Kidney (tissue), 14 donors: Measurements from ENCODE around the gene RAPGEF4. TPM values are rescaled to one million over a fixed set of nuclear protein-coding genes. Genes with fewer than 3 reads are reported as not detected.

Source experiments
- DNase-seq, 5 donors: peaks; one replicate each; pipeline ENCODE4 v3.0.0-alpha.2; 2013 to 2020
- FAIRE-seq: peaks from 2 replicates; lab custom pipeline; 2012; peaks lifted over from hg19 to GRCh38; lab: Jason Lieb, UNC
- H3K27ac ChIP-seq, 2 donors: one replicate each; pipeline ENCODE4 v1.7.0; 2013; ENCODE audit warnings: low read depth in 2 of 2, low read length in 2 of 2, inconsistent platforms in 1 of 2
- H3K27me3 ChIP-seq: one replicate; pipeline ENCODE4 v1.7.1; 2013; ENCODE audit warnings: low read length, inconsistent platforms; ENCODE audit not compliant: control insufficient read depth, insufficient read depth
- H3K36me3 ChIP-seq, 3 donors: one replicate each; pipeline versions ENCODE4 v1.7.0 to v1.7.1; 2013; ENCODE audit warnings: low read length in 3 of 3, control low read depth in 1 of 3, inconsistent platforms in 1 of 3; ENCODE audit not compliant: insufficient read depth in 3 of 3, control insufficient read depth in 2 of 3
- H3K4me1 ChIP-seq, 3 donors: one replicate each; pipeline versions ENCODE4 v1.7.0 to v1.7.1; 2013; ENCODE audit warnings: low read length in 3 of 3, inconsistent platforms in 1 of 3, low read depth in 1 of 3; ENCODE audit not compliant: control insufficient read depth in 2 of 3, insufficient read depth in 2 of 3
- H3K4me3 ChIP-seq, 3 donors: one replicate each; pipeline versions ENCODE4 v1.7.0 to v1.8.1; 2013; ENCODE audit warnings: low read length in 3 of 3, control low read depth in 1 of 3, inconsistent platforms in 1 of 3
- H3K9ac ChIP-seq, 3 donors: one replicate each; pipeline versions ENCODE4 v1.7.0 to v1.7.1; 2013; ENCODE audit warnings: low read length in 3 of 3, control low read depth in 1 of 3, inconsistent platforms in 1 of 3
- H3K9me3 ChIP-seq, 3 donors: one replicate each; pipeline versions ENCODE4 v1.7.0 to v1.7.1; 2013; ENCODE audit warnings: low read length in 3 of 3, control low read depth in 1 of 3, inconsistent platforms in 1 of 3; ENCODE audit not compliant: control insufficient read depth in 2 of 3, insufficient read depth in 1 of 3
- intact Hi-C: fragments of 100-400 bp; cut with DNase I; formaldehyde crosslinking; loops from one replicate; pipeline ENCODE4 v1.11.1; 2022
- polyA plus RNA-seq: library from polyadenylated mRNA; stranded (reverse); fragments of 350-450 nt; fragmentation: Illumina TruSeq; extraction: RNeasy Lipid Tissue Mini Kit (QIAGEN cat#74804); gene quantifications from one replicate; pipeline ENCODE4 v1.2.3, GENCODE V29; 2014; ENCODE audit warnings: low read depth, low replicate concordance; ENCODE audit not compliant: insufficient read depth
- total RNA-seq: library from RNA; stranded (reverse); fragmentation: NEBNext Ultra II Directional; extraction: Animal tissue kit (Norgen Biotek cat#: 25700); gene quantifications from one replicate; pipeline ENCODE4 v1.2.1, GENCODE V29; 2021
- TF ChIP-seq, protein P1 (sequence below): IDR thresholded peaks from 3 replicates; pipeline ENCODE4 v1.5.1; 2012; ENCODE audit warnings: mild to moderate bottlenecking, moderate library complexity, borderline replicate concordance; ENCODE audit not compliant: insufficient read depth; ENCODE audit errors: extremely low read depth
- donor health status: control.
- donor health status: control.
- donor health status: control.
- donor health status: control.
- donor health status: control.
- donor health status: DM: yes; HTN: yes; CAD: no.
- donor health status: Normal renal cell carcinoma (clear cell type).

Gene RAPGEF4
- total and polyA plus RNA-seq, 2 donors from 2014 or later = 3.8 to 13.6 TPM

DNA sequence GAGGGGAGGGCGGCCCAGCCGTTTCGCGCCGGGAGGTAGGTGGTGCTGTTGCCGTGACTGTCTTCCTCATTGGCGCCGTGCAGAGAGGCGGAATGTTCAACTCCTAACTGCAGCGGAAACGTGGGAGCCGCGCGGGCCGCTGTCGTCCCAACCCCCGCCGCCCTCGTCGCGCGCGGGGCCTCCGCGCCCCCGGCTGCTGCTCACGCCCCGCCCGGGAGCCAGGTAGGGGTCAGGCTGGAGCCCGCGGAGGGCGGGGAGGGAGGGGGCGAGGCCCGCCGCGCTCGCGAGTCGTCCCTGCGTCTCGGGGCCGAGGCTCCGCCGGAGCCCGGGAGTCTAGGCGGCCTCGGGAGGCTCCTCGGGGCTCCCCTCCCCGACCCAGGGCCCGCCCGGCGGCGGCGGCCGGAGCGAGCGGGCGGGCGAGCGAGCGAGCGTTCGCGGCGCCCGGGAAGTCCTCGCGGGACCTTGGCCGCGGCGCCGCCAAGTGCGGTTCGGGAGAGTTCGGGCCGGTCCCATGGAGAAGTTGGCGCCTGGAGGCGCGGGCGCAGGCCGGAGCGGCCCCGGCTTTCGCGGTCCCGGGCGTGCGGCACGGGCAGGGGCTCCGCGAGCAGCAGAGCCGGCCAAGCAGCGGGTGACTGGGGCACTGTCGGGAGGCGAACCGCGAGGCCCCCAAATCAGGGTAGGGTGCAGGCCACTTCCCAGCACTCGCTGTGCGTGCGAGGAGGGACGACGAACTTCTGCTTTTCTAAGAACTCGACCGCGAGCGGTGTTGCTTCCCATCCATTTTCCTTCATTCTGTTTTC lies 340.3 kb downstream of the RAPGEF4 start, which contains the start of gene MAP3K20:
MAP3K20 (plus strand) TSS at position 66 of the 800 bp plus-strand sequence. CDS start 15,186 bp downstream, outside the sequence.
- Histone ChIP-seq H3K27ac (peak within 1 kb of the TSS; percentile 67 to 80), H3K27me3 (no peaks in the 10 kb centered on the region), H3K36me3 (no peaks in the 10 kb centered on the region), H3K9ac (peak within 1 kb of the TSS; percentile 43 to 74 (median 69)), H3K4me1 (no peaks in the 10 kb centered on the region), H3K4me3 (peak within 1 kb of the TSS; percentile 76 to 89 (median 81)), H3K9me3 (no peaks in the 10 kb centered on the region)
- intact Hi-C loops = no loop called here
- DNase-seq (peak; percentile 71 to 88 (median 78)), FAIRE-seq (no peak)
- TF ChIP-seq, protein P1, sequence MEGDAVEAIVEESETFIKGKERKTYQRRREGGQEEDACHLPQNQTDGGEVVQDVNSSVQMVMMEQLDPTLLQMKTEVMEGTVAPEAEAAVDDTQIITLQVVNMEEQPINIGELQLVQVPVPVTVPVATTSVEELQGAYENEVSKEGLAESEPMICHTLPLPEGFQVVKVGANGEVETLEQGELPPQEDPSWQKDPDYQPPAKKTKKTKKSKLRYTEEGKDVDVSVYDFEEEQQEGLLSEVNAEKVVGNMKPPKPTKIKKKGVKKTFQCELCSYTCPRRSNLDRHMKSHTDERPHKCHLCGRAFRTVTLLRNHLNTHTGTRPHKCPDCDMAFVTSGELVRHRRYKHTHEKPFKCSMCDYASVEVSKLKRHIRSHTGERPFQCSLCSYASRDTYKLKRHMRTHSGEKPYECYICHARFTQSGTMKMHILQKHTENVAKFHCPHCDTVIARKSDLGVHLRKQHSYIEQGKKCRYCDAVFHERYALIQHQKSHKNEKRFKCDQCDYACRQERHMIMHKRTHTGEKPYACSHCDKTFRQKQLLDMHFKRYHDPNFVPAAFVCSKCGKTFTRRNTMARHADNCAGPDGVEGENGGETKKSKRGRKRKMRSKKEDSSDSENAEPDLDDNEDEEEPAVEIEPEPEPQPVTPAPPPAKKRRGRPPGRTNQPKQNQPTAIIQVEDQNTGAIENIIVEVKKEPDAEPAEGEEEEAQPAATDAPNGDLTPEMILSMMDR = peak; percentile 33

DNA sequence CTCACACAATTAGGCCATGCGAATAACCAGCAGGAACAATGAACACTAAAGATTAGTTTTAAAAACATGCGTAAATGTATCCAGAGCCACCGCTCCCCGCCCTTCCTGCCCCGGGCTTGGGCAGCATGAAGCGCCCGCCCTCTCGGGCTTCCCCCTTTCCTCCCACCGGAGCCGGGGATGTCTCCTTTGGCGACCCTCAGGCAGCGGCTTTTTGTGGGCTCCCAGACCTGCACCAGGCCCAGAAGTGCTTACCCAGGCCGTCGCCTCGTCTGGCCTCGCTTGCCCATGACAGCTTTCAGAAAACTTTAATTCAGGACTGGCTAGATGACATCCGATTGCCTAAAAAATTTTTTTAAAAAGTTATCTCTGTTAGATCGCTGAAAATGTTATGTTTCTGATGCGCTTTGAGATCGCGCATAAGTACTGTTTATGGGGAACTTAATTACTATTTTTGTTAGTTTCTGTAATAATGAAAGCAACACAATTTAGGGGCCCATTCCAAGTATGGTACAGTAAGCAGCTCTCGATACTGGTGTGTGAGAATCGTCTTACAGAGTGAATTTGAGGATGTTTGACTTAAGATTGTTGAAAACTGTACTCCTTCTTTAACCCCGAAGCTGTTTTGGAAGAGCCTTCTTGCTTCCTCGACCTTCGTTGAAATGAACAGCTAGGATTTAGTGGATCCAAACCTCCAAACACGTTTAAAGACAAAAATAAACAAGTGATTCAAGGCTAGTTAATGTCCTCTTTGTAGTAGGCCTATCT lies 341.1 kb downstream of the RAPGEF4 start:
- no peak for FAIRE-seq

DNA sequence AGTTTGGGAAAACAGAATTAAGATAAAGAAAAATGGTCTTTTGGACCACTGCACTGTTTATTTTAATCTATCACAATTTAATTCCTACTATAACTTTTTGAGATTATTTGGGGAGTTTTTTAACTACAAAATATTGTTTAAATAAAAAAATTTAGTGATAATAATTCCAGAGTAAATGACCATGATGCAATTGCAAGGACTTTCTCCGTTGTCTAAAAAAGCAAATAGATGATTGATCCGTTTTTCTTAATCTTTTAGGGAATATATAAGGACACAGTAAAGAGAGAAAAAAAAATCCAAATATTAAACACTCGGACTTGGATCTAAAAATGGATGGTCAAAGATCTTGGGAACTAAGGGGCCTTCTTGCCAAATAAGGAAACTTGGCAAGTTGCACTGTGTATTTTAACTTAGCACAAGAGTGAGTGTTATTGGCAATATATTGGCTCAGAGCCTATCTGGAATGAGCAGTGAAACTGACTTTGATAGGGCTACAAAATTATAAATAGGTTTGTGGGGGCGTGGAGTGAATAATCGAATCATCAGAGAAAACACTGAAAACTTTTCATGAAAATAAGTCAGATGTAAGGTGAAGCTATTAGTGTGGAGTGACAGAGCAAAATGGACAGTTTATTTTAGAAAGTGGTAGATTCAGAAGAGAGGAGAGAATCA lies 342.0 kb downstream of the RAPGEF4 start:
- Histone ChIP-seq H3K9ac (no peak overlapping the region), H3K36me3 (no peaks in the 10 kb centered on the region), H3K4me1 (no peaks in the 10 kb centered on the region), H3K9me3 (no peaks in the 10 kb centered on the region), H3K4me3 (no peak overlapping the region), H3K27me3 (no peaks in the 10 kb centered on the region), H3K27ac (no peak overlapping the region)
- intact Hi-C loops = no loop called here
- TF ChIP-seq, protein P1 = no peak
- FAIRE-seq = no peak
- peak in 1 of 5 donors; percentile 7 for DNase-seq

More for the DNA sequence above, 341.1 kb downstream of the RAPGEF4 start:
- Histone ChIP-seq H3K9me3 (no peaks in the 10 kb centered on the region), H3K27me3 (no peaks in the 10 kb centered on the region), H3K4me3 (peak overlapping the region; percentile 76 to 89 (median 81)), H3K9ac (peak overlapping the region; percentile 43 to 74 (median 69)), H3K4me1 (no peaks in the 10 kb centered on the region), H3K27ac (peak overlapping the region; percentile 67 to 80), H3K36me3 (no peaks in the 10 kb centered on the region)
- intact Hi-C loops = no loop called here
- peak in 4 of 5 donors; percentile 64 to 82 (median 77) for DNase-seq
- TF ChIP-seq, protein P1 = no peak
